Mucosa of rectum (tissue), 2 donors: ENCODE results near the gene ZDHHC13.

Experiments used
- H3K27ac ChIP-seq, 2 donors: one replicate each; pipeline ENCODE4 v1.7.0; 2013; ENCODE audit warnings: inconsistent platforms in 2 of 2, low read depth in 2 of 2, low read length in 2 of 2
- H3K27me3 ChIP-seq, 2 donors: one replicate each; pipeline ENCODE4 v1.7.0; 2013; ENCODE audit warnings: low read length in 2 of 2; ENCODE audit not compliant: control insufficient read depth in 2 of 2, insufficient read depth in 2 of 2
- H3K36me3 ChIP-seq, 2 donors: one replicate each; pipeline ENCODE4 v1.7.0; 2013; ENCODE audit warnings: low read length in 2 of 2; ENCODE audit not compliant: control insufficient read depth in 2 of 2, insufficient read depth in 2 of 2
- H3K4me1 ChIP-seq, 2 donors: one replicate each; pipeline ENCODE4 v1.7.0; 2013; ENCODE audit warnings: low read length in 2 of 2, mild to moderate bottlenecking in 1 of 2; ENCODE audit not compliant: control insufficient read depth in 2 of 2, insufficient read depth in 2 of 2
- H3K4me3 ChIP-seq, 2 donors: one replicate each; pipeline ENCODE4 v1.7.0; 2013; ENCODE audit warnings: low read length in 2 of 2
- H3K9ac ChIP-seq, 2 donors: one replicate each; pipeline ENCODE4 v1.7.0; 2013; ENCODE audit warnings: low read length in 2 of 2, low read depth in 1 of 2, mild to moderate bottlenecking in 1 of 2
- H3K9me3 ChIP-seq, 2 donors: one replicate each; pipeline ENCODE4 v1.7.0; 2013; ENCODE audit warnings: low read length in 2 of 2; ENCODE audit not compliant: control insufficient read depth in 2 of 2
- donor health status: healthy.
- donor health status: Normal muscosa, but diverticular disease.

ZDHHC13 gene

GRCh38 chr11:19080579-19080993 is 36.4 kb upstream of the ZDHHC13 start:
- no peak overlapping the region for H3K27ac ChIP-seq
- peaks cover 0 to 5% of the 10 kb centered on the region in 2 donors for H3K27me3 ChIP-seq
- H3K36me3 ChIP-seq: no peaks in the 10 kb centered on the region
- H3K9me3 ChIP-seq: no peaks in the 10 kb centered on the region
- no peaks in the 10 kb centered on the region for H3K4me1 ChIP-seq
- H3K4me3 ChIP-seq: no peak overlapping the region
- H3K9ac ChIP-seq: no peak overlapping the region

- Histone ChIP-seq H3K4me3 (no peak overlapping the region), H3K27ac (no peak overlapping the region), H3K27me3 (peaks cover 0 to 5% of the 10 kb centered on the region in 2 donors), H3K9me3 (no peaks in the 10 kb centered on the region), H3K4me1 (no peaks in the 10 kb centered on the region), H3K36me3 (no peaks in the 10 kb centered on the region), H3K9ac (no peak overlapping the region)
These were observed 33.8 kb upstream of the ZDHHC13 start for GRCh38 chr11:19083166-19083565.

GRCh38 chr11:19084661-19085315 is 32.2 kb upstream of the ZDHHC13 start:
- Histone ChIP-seq H3K4me3 (no peak overlapping the region), H3K9ac (no peak overlapping the region), H3K4me1 (no peaks in the 10 kb centered on the region), H3K36me3 (no peaks in the 10 kb centered on the region), H3K27ac (no peak overlapping the region), H3K27me3 (peaks cover 0 to 3% of the 10 kb centered on the region in 2 donors), H3K9me3 (no peaks in the 10 kb centered on the region)

GRCh38 chr11:19087658-19088057 is 29.3 kb upstream of the ZDHHC13 start:
- H3K27ac ChIP-seq: no peak overlapping the region
- no peaks in the 10 kb centered on the region for H3K9me3 ChIP-seq
- H3K36me3 ChIP-seq: no peaks in the 10 kb centered on the region
- no peak overlapping the region for H3K4me3 ChIP-seq
- H3K9ac ChIP-seq: no peak overlapping the region
- peaks cover 0 to 3% of the 10 kb centered on the region in 2 donors for H3K27me3 ChIP-seq
- no peaks in the 10 kb centered on the region for H3K4me1 ChIP-seq

GRCh38 chr11:19088791-19089190 is 28.2 kb upstream of the ZDHHC13 start:
- Histone ChIP-seq H3K36me3 (no peaks in the 10 kb centered on the region), H3K9ac (no peak overlapping the region), H3K27ac (no peak overlapping the region), H3K9me3 (no peaks in the 10 kb centered on the region), H3K4me1 (peaks cover 0 to 2% of the 10 kb centered on the region in 2 donors), H3K4me3 (no peak overlapping the region), H3K27me3 (peaks cover 0 to 3% of the 10 kb centered on the region in 2 donors)

- peaks cover 0 to 3% of the 10 kb centered on the region in 2 donors for H3K27me3 ChIP-seq
- no peak overlapping the region for H3K9ac ChIP-seq
- peaks cover 0 to 5% of the 10 kb centered on the region in 2 donors for H3K4me1 ChIP-seq
- H3K9me3 ChIP-seq: no peaks in the 10 kb centered on the region
- no peak overlapping the region for H3K4me3 ChIP-seq
- H3K27ac ChIP-seq: no peak overlapping the region
- H3K36me3 ChIP-seq: no peaks in the 10 kb centered on the region
These were observed 27.5 kb upstream of the ZDHHC13 start for GRCh38 chr11:19089421-19089820.

- Histone ChIP-seq H3K27me3 (no peaks in the 10 kb centered on the region), H3K27ac (no peak overlapping the region), H3K9ac (no peak overlapping the region), H3K4me1 (peaks cover 0 to 8% of the 10 kb centered on the region in 2 donors), H3K4me3 (no peak overlapping the region), H3K36me3 (no peaks in the 10 kb centered on the region), H3K9me3 (no peaks in the 10 kb centered on the region)
These were observed 25.6 kb upstream of the ZDHHC13 start for GRCh38 chr11:19091366-19091765.

GRCh38 chr11:19092342-19092741 is 24.6 kb upstream of the ZDHHC13 start:
- Histone ChIP-seq H3K9me3 (no peaks in the 10 kb centered on the region), H3K27me3 (no peaks in the 10 kb centered on the region), H3K36me3 (no peaks in the 10 kb centered on the region), H3K4me3 (no peak overlapping the region), H3K27ac (no peak overlapping the region), H3K9ac (no peak overlapping the region), H3K4me1 (peaks cover 0 to 8% of the 10 kb centered on the region in 2 donors)

GRCh38 chr11:19092850-19093249 is 24.1 kb upstream of the ZDHHC13 start:
- Histone ChIP-seq H3K4me1 (peaks cover 0 to 8% of the 10 kb centered on the region in 2 donors), H3K27ac (no peak overlapping the region), H3K27me3 (no peaks in the 10 kb centered on the region), H3K9me3 (no peaks in the 10 kb centered on the region), H3K36me3 (no peaks in the 10 kb centered on the region), H3K4me3 (no peak overlapping the region), H3K9ac (no peak overlapping the region)

GRCh38 chr11:19093976-19094375 is 23.0 kb upstream of the ZDHHC13 start:
- H3K36me3 ChIP-seq: no peaks in the 10 kb centered on the region
- H3K9me3 ChIP-seq: no peaks in the 10 kb centered on the region
- H3K27me3 ChIP-seq: no peaks in the 10 kb centered on the region
- no peak overlapping the region for H3K9ac ChIP-seq
- H3K4me3 ChIP-seq: no peak overlapping the region
- H3K4me1 ChIP-seq: peaks cover 0 to 8% of the 10 kb centered on the region in 2 donors
- H3K27ac ChIP-seq: no peak overlapping the region
